Endothelial cell of umbilical vein (primary cell): Measurements from ENCODE around the gene CUX1. TPM values are rescaled to one million over a fixed set of nuclear protein-coding genes. Genes with fewer than 3 reads are reported as not detected.

Experiments
- BruUV-seq: library from RNA; stranded (reverse); fragments of 400-500 nt; replicated peaks from 2 replicates; lab custom pipeline; 2021; lab: Mats Ljungman, UMichigan
- CTCF ChIA-PET: fragments of 300-600, 350-600 bp; sonication (Branson Sonifier 250); formaldehyde crosslinking; loops from one replicate; lab custom pipeline; 2021; ENCODE audit warnings: antibody characterized with exemption, inconsistent platforms; lab: Charles Lee
- POLR2A ChIA-PET: fragments of 300-600, 350-600 bp; sonication (Branson Sonifier 250); formaldehyde crosslinking; loops from one replicate; lab custom pipeline; 2021; ENCODE audit warnings: antibody characterized with exemption, inconsistent platforms; lab: Charles Lee
- DNase-seq: peaks from one replicate; pipeline ENCODE4 v3.0.0-alpha.2; 2011; ENCODE audit warnings: low read depth, low spot score
- FAIRE-seq: peaks from 2 replicates; lab custom pipeline; 2011; peaks lifted over from hg19 to GRCh38; lab: Jason Lieb, UNC
- H2AFZ ChIP-seq: 2 replicates; pipeline ENCODE4 v1.6.0; 2012; ENCODE audit warnings: low read depth, low read length, control low read depth, inconsistent platforms
- H3K27ac ChIP-seq: 2 replicates; pipeline ENCODE4 v1.5.1; 2011; ENCODE audit warnings: low read depth, mild to moderate bottlenecking, control low read depth, low read length, moderate library complexity; ENCODE audit not compliant: insufficient read depth
- H3K27me3 ChIP-seq, 2 experiments: 2 replicates each; pipeline versions ENCODE4 v1.6.0 to v1.6.1; 2011; ENCODE audit warnings: low read length in 2 of 2, mixed read lengths in 1 of 2; ENCODE audit not compliant: control insufficient read depth in 2 of 2, insufficient read depth in 2 of 2
- H3K36me3 ChIP-seq, 2 experiments: 2 replicates in 1 of 2; 3 replicates in 1 of 2; pipeline ENCODE4 v1.5.1; 2011; ENCODE audit warnings: low read length in 2 of 2, mild to moderate bottlenecking in 1 of 2, moderate library complexity in 1 of 2; ENCODE audit not compliant: control insufficient read depth in 2 of 2, insufficient read depth in 2 of 2; ENCODE audit errors: extremely low read depth in 1 of 2
- H3K4me1 ChIP-seq: 3 replicates; pipeline ENCODE4 v1.5.1; 2011; ENCODE audit warnings: mild to moderate bottlenecking, low read length; ENCODE audit not compliant: control insufficient read depth, insufficient read depth; ENCODE audit errors: extremely low read depth
- H3K4me2 ChIP-seq: 2 replicates; pipeline ENCODE4 v1.6.1; 2011; ENCODE audit warnings: low read length, control low read depth, mixed read lengths; ENCODE audit not compliant: insufficient read depth
- H3K4me3 ChIP-seq, 3 experiments: fragments of 200-600 bp in 1 of 3; sonication (generic), shearing (Covaris generic) in 1 of 3; replicated peaks in 1 of 3; 2 replicates each; pipeline ENCODE4 v1.5.1; 2011 to 2016; ENCODE audit warnings: control low read depth in 3 of 3, low read length in 3 of 3, mild to moderate bottlenecking in 2 of 3, inconsistent platforms in 1 of 3, low read depth in 1 of 3, moderate library complexity in 1 of 3; ENCODE audit not compliant: insufficient read depth in 1 of 3
- H3K79me2 ChIP-seq: 2 replicates; pipeline ENCODE4 v1.6.0; 2012; ENCODE audit warnings: low read length, inconsistent platforms; ENCODE audit not compliant: control insufficient read depth, insufficient read depth
- H3K9ac ChIP-seq: replicated peaks from 2 replicates; pipeline ENCODE3; 2011; ENCODE audit warnings: low read length, control low read depth; ENCODE audit not compliant: insufficient read depth; ENCODE audit errors: extremely low read depth
- H3K9me1 ChIP-seq: replicated peaks from 3 replicates; pipeline ENCODE4 v1.6.0; 2011; ENCODE audit warnings: mild to moderate bottlenecking, low read length; ENCODE audit not compliant: control insufficient read depth, insufficient read depth; ENCODE audit errors: extremely low read depth
- H3K9me3 ChIP-seq: replicated peaks from 2 replicates; pipeline ENCODE4 v1.5.1; 2012; ENCODE audit warnings: low read length, inconsistent platforms; ENCODE audit not compliant: control insufficient read depth, insufficient read depth
- H4K20me1 ChIP-seq: replicated peaks from 2 replicates; pipeline ENCODE3; 2011; ENCODE audit warnings: mild to moderate bottlenecking, low read length; ENCODE audit not compliant: control insufficient read depth, insufficient read depth; ENCODE audit errors: extremely low read depth
- CTCF ChIP-seq, 2 donors: IDR thresholded peaks; 1 replicate in 1 of 2; 2 replicates in 1 of 2; pipeline ENCODE4 v1.5.1; 2011; ENCODE audit warnings: low read length in 2 of 2, mild to moderate bottlenecking in 2 of 2, moderate library complexity in 2 of 2, control low read depth in 1 of 2, inconsistent platforms in 1 of 2, low read depth in 1 of 2; ENCODE audit not compliant: insufficient read depth in 1 of 2; ENCODE audit errors: extremely low read depth in 1 of 2
- EZH2 ChIP-seq: IDR thresholded peaks from 2 replicates; pipeline ENCODE4 v1.6.1; 2012; ENCODE audit warnings: borderline replicate concordance, low read depth, mild to moderate bottlenecking, moderate library complexity, low read length, inconsistent platforms; ENCODE audit not compliant: severe bottlenecking
- GATA2 ChIP-seq: IDR thresholded peaks from 2 replicates; pipeline ENCODE4 v1.7.0; 2011; ENCODE audit warnings: low read depth, mild to moderate bottlenecking, moderate library complexity, mixed read lengths, low read length; ENCODE audit not compliant: insufficient read length, insufficient read depth
- POLR2A ChIP-seq: IDR thresholded peaks from 2 replicates; pipeline ENCODE4 v1.6.1; 2012; ENCODE audit warnings: low read depth, mild to moderate bottlenecking, control low read depth, low read length
- POLR2AphosphoS5 ChIP-seq: IDR thresholded peaks from 2 replicates; pipeline ENCODE4 v1.6.1; 2012; ENCODE audit warnings: low read depth, mild to moderate bottlenecking, control low read depth, low read length, moderate library complexity; ENCODE audit not compliant: insufficient read depth
- dilution Hi-C: fragments of 300-500 bp; cut with MboI; formaldehyde crosslinking; loops from one replicate; pipeline ENCODE4 v1.15.0; 2019; ENCODE audit warnings: low sequenced_read_pairs; ENCODE audit not compliant: extremely low pct_ligation_motif_present
- intact Hi-C: fragments of 100-400 bp; cut with micrococcal nuclease; formaldehyde crosslinking; loops from one replicate; pipeline ENCODE4 v1.10.0; 2022
- polyA plus RNA-seq, 4 experiments: library from polyadenylated mRNA; depleted of rRNA in 3 of 4; stranded (reverse) in 3 of 4; unstranded in 1 of 4; fragments of >200 nt; gene quantifications; 2 replicates each; pipeline versions ENCODE4 v1.2.1 to v1.2.3, GENCODE V29; 2011 to 2012; ENCODE audit warnings: missing spikeins in 1 of 4
- total RNA-seq: library from RNA; stranded (reverse); gene quantifications from 2 replicates; pipeline ENCODE4 v1.2.3, GENCODE V29; 2021

Gene CUX1
- total and polyA plus RNA-seq, 2 donors (not counting 3 experiments of a cell fraction or from before 2014, with no cell fraction given), result 13.8 to 49.8 TPM

DNA sequence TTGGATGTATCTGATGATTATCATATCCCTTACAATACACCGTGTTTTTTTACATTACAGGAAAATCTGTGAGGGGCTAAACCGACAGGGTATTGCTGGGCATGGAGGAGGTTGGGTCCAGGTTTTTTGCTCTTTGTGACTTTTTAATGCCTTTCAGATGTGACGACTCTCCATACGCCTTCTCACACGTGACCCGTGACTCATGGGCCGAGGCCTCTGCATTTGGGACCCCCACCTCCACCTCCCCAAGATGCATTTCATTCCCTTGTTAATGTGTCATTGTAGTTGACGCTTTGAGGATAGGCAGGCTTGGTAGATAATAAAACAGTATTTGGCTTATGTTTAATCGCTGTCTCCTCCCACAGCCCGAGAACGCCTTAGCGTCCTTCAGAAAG is 95.3 kb downstream of the CUX1 start:
- Histone ChIP-seq H2AFZ (no peak overlapping the region), H3K9me3 (no peaks in the 10 kb centered on the region), H3K36me3 (no peaks in the 10 kb centered on the region), H3K4me3 (no peak overlapping the region), H3K79me2 (peaks cover 7% of the 10 kb centered on the region), H4K20me1 (no peaks in the 10 kb centered on the region), H3K4me2 (no peak overlapping the region), H3K9ac (no peak overlapping the region), H3K27me3 (no peaks in the 10 kb centered on the region), H3K27ac (no peak overlapping the region), H3K4me1 (no peaks in the 10 kb centered on the region), H3K9me1 (no peaks in the 10 kb centered on the region)
- CTCF ChIA-PET, result interaction anchor here (1.2 kb wide), 1 partner anchor 310 kb away, joined by 3 read pairs; no protein-coding TSS in a partner anchor
- POLR2A ChIA-PET, result no interaction called here
- dilution Hi-C loops, result no loop called here
- intact Hi-C loops, result no loop called here
- TF ChIP-seq CTCF (IDR thresholded peaks at IDR 0.05; ENCODE audit: extremely low read depth in 1 of 2, insufficient read depth in 1 of 2, low read depth in 1 of 2, low read length in 2 of 2), result no peak
- TF ChIP-seq GATA2, result no peak
- TF ChIP-seq POLR2AphosphoS5, result no peak
- TF ChIP-seq POLR2A, result no peak
- no peak for DNase-seq
- FAIRE-seq, result no peak
- no TSS peak for BruUV-seq

DNA sequence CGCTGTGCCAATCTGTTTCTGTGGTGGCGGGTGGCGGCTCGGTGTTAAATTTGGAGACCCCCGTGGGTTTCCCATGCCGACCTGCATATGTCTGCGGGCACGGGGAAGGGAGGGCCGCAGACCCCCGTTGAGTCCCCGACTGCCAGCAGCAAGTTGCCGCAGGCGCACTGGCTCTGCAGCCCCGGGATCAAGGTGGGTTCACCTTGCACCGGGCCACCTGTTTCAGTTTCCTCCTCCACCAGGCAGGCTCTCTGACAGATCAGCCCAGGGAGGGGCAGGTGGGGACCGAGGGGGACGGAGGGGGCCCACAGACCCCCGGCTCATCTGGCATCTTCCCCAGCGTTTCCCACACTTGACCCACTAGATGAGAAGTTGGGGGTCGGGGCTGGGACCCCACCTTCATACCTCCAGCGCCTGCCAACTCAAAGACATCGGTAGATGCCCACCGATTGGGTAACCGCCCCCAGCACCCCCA is 95.9 kb downstream of the CUX1 start:
- H4K20me1 ChIP-seq, result no peaks in the 10 kb centered on the region
- CTCF ChIA-PET, result no interaction called here
- intact Hi-C loops, result no loop called here

More for the DNA sequence above, 95.9 kb downstream of the CUX1 start:
- Histone ChIP-seq H3K4me2 (no peak overlapping the region), H3K4me3 (no peak overlapping the region), H3K9me1 (no peaks in the 10 kb centered on the region), H2AFZ (no peak overlapping the region), H3K79me2 (peaks cover 6% of the 10 kb centered on the region), H3K36me3 (peaks cover 3% of the 10 kb centered on the region in 2 experiments), H3K27me3 (no peaks in the 10 kb centered on the region), H3K27ac (no peak overlapping the region), H3K9ac (no peak overlapping the region), H3K9me3 (no peaks in the 10 kb centered on the region), H3K4me1 (no peaks in the 10 kb centered on the region)
- dilution Hi-C loops, result no loop called here
- FAIRE-seq (no peak), DNase-seq (no peak)
- POLR2A ChIA-PET, result no interaction called here
- BruUV-seq, result no TSS peak
- no peak for TF ChIP-seq EZH2
- TF ChIP-seq POLR2A, result no peak
